SK-N-SH (cell line): ENCODE results near the gene VWA5B2.

Source experiments
- EP300 ChIP-seq, 2 experiments: IDR thresholded peaks; 2 replicates each; pipeline versions ENCODE4 v1.4.0 to v1.6.1; 2012; ENCODE audit warnings: borderline replicate concordance in 1 of 2, low read depth in 1 of 2, low read length in 1 of 2
- GABPA ChIP-seq: IDR thresholded peaks from 2 replicates; pipeline ENCODE4 v1.4.0; 2012; ENCODE audit warnings: low read depth, mild to moderate bottlenecking
- POLR2AphosphoS5 ChIP-seq: IDR thresholded peaks from 2 replicates; pipeline ENCODE4 v1.6.1; 2012; ENCODE audit warnings: low read depth, low read length
- SIN3A ChIP-seq: IDR thresholded peaks from 2 replicates; pipeline ENCODE4 v1.6.1; 2012; ENCODE audit warnings: low read depth, mild to moderate bottlenecking, low read length, moderate library complexity, borderline replicate concordance
- TAF1 ChIP-seq: IDR thresholded peaks from 2 replicates; pipeline ENCODE4 v1.6.1; 2012; ENCODE audit warnings: low read depth, mild to moderate bottlenecking, low read length, moderate library complexity, borderline replicate concordance
- TF ChIP-seq, protein P1 (sequence below): IDR thresholded peaks from 2 replicates; pipeline ENCODE4 v1.4.0; 2012; ENCODE audit warnings: low read depth, borderline replicate concordance
- TF ChIP-seq, protein P2 (sequence below): fragments of 200-600 bp; sonication (generic); IDR thresholded peaks from 2 replicates; pipeline ENCODE4 v1.6.1; 2017; ENCODE audit warnings: antibody characterized with exemption, mild to moderate bottlenecking, moderate library complexity
- TF ChIP-seq, protein P3 (sequence below): IDR thresholded peaks from 2 replicates; pipeline ENCODE4 v1.4.0; 2012; ENCODE audit warnings: low read depth
- TF ChIP-seq, protein P4 (sequence below): IDR thresholded peaks from 2 replicates; pipeline ENCODE4 v1.4.0; 2012; ENCODE audit warnings: low read depth, borderline replicate concordance

DNA sequence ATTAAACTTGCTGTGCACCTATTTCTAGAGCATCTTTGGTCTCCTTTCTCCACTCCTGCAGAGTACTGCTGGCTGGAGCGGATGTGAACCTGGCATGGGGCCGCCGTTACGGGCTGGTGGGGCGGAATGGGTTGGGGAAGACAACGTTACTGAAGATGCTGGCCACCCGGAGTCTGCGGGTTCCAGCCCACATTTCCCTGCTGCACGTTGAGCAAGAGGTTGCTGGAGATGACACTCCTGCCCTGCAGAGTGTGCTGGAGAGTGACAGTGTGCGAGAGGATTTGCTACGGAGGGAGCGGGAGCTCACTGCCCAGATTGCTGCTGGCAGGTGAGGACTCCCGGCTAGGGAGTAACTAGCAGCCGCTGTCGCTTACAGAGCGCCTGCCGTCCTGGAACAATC, 41.3 kb upstream of the VWA5B2 start:
- TF ChIP-seq, protein P1, sequence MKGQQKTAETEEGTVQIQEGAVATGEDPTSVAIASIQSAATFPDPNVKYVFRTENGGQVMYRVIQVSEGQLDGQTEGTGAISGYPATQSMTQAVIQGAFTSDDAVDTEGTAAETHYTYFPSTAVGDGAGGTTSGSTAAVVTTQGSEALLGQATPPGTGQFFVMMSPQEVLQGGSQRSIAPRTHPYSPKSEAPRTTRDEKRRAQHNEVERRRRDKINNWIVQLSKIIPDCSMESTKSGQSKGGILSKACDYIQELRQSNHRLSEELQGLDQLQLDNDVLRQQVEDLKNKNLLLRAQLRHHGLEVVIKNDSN: no peak
- TF ChIP-seq, protein P2, sequence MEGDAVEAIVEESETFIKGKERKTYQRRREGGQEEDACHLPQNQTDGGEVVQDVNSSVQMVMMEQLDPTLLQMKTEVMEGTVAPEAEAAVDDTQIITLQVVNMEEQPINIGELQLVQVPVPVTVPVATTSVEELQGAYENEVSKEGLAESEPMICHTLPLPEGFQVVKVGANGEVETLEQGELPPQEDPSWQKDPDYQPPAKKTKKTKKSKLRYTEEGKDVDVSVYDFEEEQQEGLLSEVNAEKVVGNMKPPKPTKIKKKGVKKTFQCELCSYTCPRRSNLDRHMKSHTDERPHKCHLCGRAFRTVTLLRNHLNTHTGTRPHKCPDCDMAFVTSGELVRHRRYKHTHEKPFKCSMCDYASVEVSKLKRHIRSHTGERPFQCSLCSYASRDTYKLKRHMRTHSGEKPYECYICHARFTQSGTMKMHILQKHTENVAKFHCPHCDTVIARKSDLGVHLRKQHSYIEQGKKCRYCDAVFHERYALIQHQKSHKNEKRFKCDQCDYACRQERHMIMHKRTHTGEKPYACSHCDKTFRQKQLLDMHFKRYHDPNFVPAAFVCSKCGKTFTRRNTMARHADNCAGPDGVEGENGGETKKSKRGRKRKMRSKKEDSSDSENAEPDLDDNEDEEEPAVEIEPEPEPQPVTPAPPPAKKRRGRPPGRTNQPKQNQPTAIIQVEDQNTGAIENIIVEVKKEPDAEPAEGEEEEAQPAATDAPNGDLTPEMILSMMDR: no peak
- no peak for TF ChIP-seq POLR2AphosphoS5
- TF ChIP-seq, protein P3, sequence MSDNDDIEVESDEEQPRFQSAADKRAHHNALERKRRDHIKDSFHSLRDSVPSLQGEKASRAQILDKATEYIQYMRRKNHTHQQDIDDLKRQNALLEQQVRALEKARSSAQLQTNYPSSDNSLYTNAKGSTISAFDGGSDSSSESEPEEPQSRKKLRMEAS: no peak
- TF ChIP-seq SIN3A: no peak
- TF ChIP-seq GABPA: no peak
- TF ChIP-seq, protein P4, sequence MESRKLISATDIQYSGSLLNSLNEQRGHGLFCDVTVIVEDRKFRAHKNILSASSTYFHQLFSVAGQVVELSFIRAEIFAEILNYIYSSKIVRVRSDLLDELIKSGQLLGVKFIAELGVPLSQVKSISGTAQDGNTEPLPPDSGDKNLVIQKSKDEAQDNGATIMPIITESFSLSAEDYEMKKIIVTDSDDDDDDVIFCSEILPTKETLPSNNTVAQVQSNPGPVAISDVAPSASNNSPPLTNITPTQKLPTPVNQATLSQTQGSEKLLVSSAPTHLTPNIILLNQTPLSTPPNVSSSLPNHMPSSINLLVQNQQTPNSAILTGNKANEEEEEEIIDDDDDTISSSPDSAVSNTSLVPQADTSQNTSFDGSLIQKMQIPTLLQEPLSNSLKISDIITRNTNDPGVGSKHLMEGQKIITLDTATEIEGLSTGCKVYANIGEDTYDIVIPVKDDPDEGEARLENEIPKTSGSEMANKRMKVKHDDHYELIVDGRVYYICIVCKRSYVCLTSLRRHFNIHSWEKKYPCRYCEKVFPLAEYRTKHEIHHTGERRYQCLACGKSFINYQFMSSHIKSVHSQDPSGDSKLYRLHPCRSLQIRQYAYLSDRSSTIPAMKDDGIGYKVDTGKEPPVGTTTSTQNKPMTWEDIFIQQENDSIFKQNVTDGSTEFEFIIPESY: no peak
- TF ChIP-seq TAF1: no peak
- no peak for TF ChIP-seq EP300 (IDR thresholded peaks at IDR 0.05; ENCODE audit: borderline replicate concordance in 1 of 2, low read depth in 1 of 2, low read length in 1 of 2)
